ENCODE results near the gene OR52E4. TPM values are rescaled to one million over a fixed set of nuclear protein-coding genes. Genes with fewer than 3 reads are reported as not detected.

The OR52E4 gene
- total RNA-seq: not detected in 2 replicates

DNA sequence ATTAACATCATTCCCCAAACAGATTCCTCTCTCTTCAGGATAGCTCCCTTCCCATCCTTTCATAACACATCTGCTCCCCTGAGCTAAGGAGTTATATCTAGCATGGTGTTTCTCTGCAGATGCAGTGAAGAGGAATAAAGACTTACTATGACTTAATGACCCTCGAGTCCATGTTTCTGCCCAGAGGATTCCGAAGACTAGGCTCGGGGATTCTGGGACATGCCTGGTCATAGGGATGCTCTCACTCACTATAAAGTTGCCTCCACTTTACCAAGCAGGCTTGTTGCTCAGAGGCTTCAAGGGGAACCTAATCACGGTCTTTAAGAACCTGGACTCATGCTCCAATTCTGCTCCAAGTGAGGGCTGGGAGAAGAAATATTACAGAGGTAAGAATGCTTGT lies at the start of gene OR52E4:
TSS of gene OR52E4 (plus strand) at position 301 of the 400 bp plus-strand sequence. CDS start 3,664 bp downstream, outside the sequence.

GRCh38 chr11:5841797-5842196 lies 38.6 kb upstream of the OR52E4 start, which contains the start of gene OR52E6:
TSS of gene OR52E6 (minus strand) at chr11:5841897. CDS start at chr11:5841897, 0 bp downstream.

GRCh38 chr11:5857590-5857989 lies 22.8 kb upstream of the OR52E4 start, which contains the start of gene OR52E8:
TSS of gene OR52E8 (minus strand) at chr11:5857690. CDS start at chr11:5857690, 0 bp downstream.

DNA sequence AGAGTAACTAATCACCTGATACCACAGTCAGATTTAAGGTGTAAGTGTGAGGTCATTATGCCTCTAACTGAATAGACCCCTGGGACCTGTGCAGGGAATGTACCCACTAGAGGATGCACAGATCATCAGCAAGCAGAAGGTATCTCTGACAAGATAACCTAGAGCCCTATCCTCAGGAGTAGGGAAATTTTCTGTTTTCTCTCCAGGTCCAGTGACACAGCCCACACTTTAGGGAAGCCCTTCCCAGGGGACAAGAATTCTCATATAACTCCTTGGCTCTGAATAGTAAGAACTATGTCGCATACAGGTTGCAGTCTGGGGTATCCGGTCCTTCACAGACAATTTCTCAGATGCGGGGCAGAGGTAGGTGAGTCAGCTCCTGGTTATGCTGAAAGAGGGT lies 12.5 kb downstream of the OR52E4 start, which contains the start of gene OR52E5:
TSS of gene OR52E5 (plus strand) at position 301 of the 400 bp plus-strand sequence. CDS start 7,569 bp downstream, outside the sequence.

Other genes starting within 250 kb of the OR52E4 start
- 14.1 and 15.6 TPM in 2 replicates for gene TRIM5, start 195.6 kb upstream of the OR52E4 start, total RNA-seq
- 5.8 and 7.6 TPM in 2 replicates for gene TRIM22, start 190.8 kb upstream of the OR52E4 start, total RNA-seq
- not detected in 2 replicates for gene OR56B1, start 144.2 kb upstream of the OR52E4 start, total RNA-seq
- gene OR52N4, start 126.4 kb upstream of the OR52E4 start, total RNA-seq: not detected in 2 replicates
- not detected in 2 replicates for gene OR52N5, start 97.3 kb upstream of the OR52E4 start, total RNA-seq
- gene OR52N1, start 89.4 kb upstream of the OR52E4 start, total RNA-seq: not detected in 2 replicates
- gene OR52N2, start 71.7 kb upstream of the OR52E4 start, total RNA-seq: not detected in 2 replicates
- not detected in 2 replicates for gene OR52E6, start 38.7 kb upstream of the OR52E4 start, total RNA-seq
- not detected in 2 replicates for gene OR52E8, start 22.9 kb upstream of the OR52E4 start, total RNA-seq
- gene OR52E5, start 12.6 kb downstream of the OR52E4 start, total RNA-seq: not detected in 2 replicates
- gene OR56A3, start 61.6 kb downstream of the OR52E4 start, total RNA-seq: not detected in 2 replicates
- not detected in 2 replicates for gene OR56A5, start 87.9 kb downstream of the OR52E4 start, total RNA-seq
- gene OR52L1, start 106.4 kb downstream of the OR52E4 start, total RNA-seq: not detected in 2 replicates
- gene OR56A4, start 126.3 kb downstream of the OR52E4 start, total RNA-seq: not detected in 2 replicates
- not detected in 2 replicates for gene OR56A1, start 150.1 kb downstream of the OR52E4 start, total RNA-seq
- not detected in 2 replicates for gene OR56B4, start 227.1 kb downstream of the OR52E4 start, total RNA-seq

All from bronchus fibroblast of lung (primary cell).